Suprapubic skin (tissue), 4 donors: ENCODE results near the gene GET3.

Experiments
- CTCF ChIP-seq, 2 donors: fragments of 200-600 bp in 1 of 2; fragments of 450-650 bp in 1 of 2; sonication (generic) in 1 of 2; IDR thresholded peaks; one replicate each; pipeline ENCODE4 v1.5.1; 2016 to 2019; ENCODE audit warnings: antibody characterized with exemption in 2 of 2, mild to moderate bottlenecking in 1 of 2, moderate library complexity in 1 of 2
- EP300 ChIP-seq: sonication (generic); formaldehyde crosslinking; IDR thresholded peaks from one replicate; pipeline ENCODE4 v1.6.1; 2017; ENCODE audit warnings: antibody characterized with exemption
- POLR2A ChIP-seq, 2 donors: fragments of 450-650 bp; IDR thresholded peaks; one replicate each; pipeline ENCODE4 v1.6.1; 2017; ENCODE audit warnings: antibody characterized with exemption in 2 of 2, mild to moderate bottlenecking in 2 of 2, moderate library complexity in 2 of 2
- POLR2AphosphoS5 ChIP-seq, 3 donors: sonication (generic); formaldehyde crosslinking; IDR thresholded peaks; one replicate each; pipeline ENCODE4 v1.6.1; 2017; ENCODE audit warnings: antibody characterized with exemption in 3 of 3

- TF ChIP-seq POLR2A (IDR thresholded peaks at IDR 0.05) (no peak), CTCF (IDR thresholded peaks at IDR 0.05) (no peak), EP300 (no peak), POLR2AphosphoS5 (IDR thresholded peaks at IDR 0.05) (no peak)
Observed at GRCh38 chr19:12786952-12787351, 49.7 kb downstream of the GET3 start.
